ENCODE data around the gene CDHR1.
"Not testable (repeated sequence)": the region's sequence is repeated elsewhere in the genome, so short reads cannot be mapped to it uniquely, and the experiment has no call there.

The CDHR1 gene

GRCh38 chr10:84175436-84175835, 18.9 kb upstream of the CDHR1 start:
- DNase-seq: no peak

GRCh38 chr10:84176351-84176750, 18.0 kb upstream of the CDHR1 start:
- DNase-seq: no peak

- DNase-seq: no peak
Observed at GRCh38 chr10:84176836-84177474, 17.4 kb upstream of the CDHR1 start.

- DNase-seq: no peak
Observed at GRCh38 chr10:84177541-84178141, 16.7 kb upstream of the CDHR1 start.

GRCh38 chr10:84178160-84178609, 16.2 kb upstream of the CDHR1 start:
- no peak for DNase-seq

- peak; percentile 75 for DNase-seq
Observed at GRCh38 chr10:84179059-84179710, 15.2 kb upstream of the CDHR1 start.

GRCh38 chr10:84180386-84180785, 14.0 kb upstream of the CDHR1 start:
- not testable (repeated sequence) for DNase-seq

GRCh38 chr10:84181631-84182030, 12.7 kb upstream of the CDHR1 start:
- no peak for DNase-seq

GRCh38 chr10:84184517-84184916, 9.8 kb upstream of the CDHR1 start:
- DNase-seq: no peak

- no peak for DNase-seq
Observed at GRCh38 chr10:84185526-84186175, 8.7 kb upstream of the CDHR1 start.

GRCh38 chr10:84188815-84189214, 5.5 kb upstream of the CDHR1 start:
- DNase-seq: no peak

- DNase-seq: no peak
Observed at GRCh38 chr10:84190621-84191020, 3.7 kb upstream of the CDHR1 start.

GRCh38 chr10:84191106-84191505, 3.2 kb upstream of the CDHR1 start:
- DNase-seq: no peak

- DNase-seq: no peak
Observed at GRCh38 chr10:84193327-84193726, 1.0 kb upstream of the CDHR1 start.

GRCh38 chr10:84193846-84194423, 402 bp upstream of the CDHR1 start:
- no peak for DNase-seq

- DNase-seq: no peak
Observed at GRCh38 chr10:84195044-84195830, 900 bp downstream of the CDHR1 start.

- peak; percentile 94 for DNase-seq
Observed at GRCh38 chr10:84196083-84196482, 1.7 kb downstream of the CDHR1 start.

GRCh38 chr10:84196941-84197340, 2.6 kb downstream of the CDHR1 start:
- DNase-seq: no peak

- no peak for DNase-seq
Observed at GRCh38 chr10:84197643-84198042, 3.3 kb downstream of the CDHR1 start.

GRCh38 chr10:84198206-84198915, 4.0 kb downstream of the CDHR1 start:
- DNase-seq: no peak

GRCh38 chr10:84200537-84201243, 6.4 kb downstream of the CDHR1 start:
- no peak for DNase-seq
